COLO829 (cell line): Measurements from ENCODE around the gene UCN.
"Not testable (repeated sequence)": the region's sequence is repeated elsewhere in the genome, so short reads cannot be mapped to it uniquely, and the experiment has no call there.

ENCODE experiments used
- DNase-seq: peaks from one replicate; pipeline ENCODE4 v3.0.0; 2012; ENCODE audit warnings: low spot score

UCN gene

GRCh38 chr2:27282892-27283291, 25.4 kb downstream of the UCN start:
- DNase-seq, result no peak

- no peak for DNase-seq
Measured at GRCh38 chr2:27281855-27282559, 26.2 kb downstream of the UCN start, which contains the start of gene TRIM54. TRIM54 (plus strand) TSS chr2:27282429; CDS start chr2:27282732, 303 bp downstream.

- no peak for DNase-seq
Measured at GRCh38 chr2:27281442-27281841, 26.8 kb downstream of the UCN start.

DNA sequence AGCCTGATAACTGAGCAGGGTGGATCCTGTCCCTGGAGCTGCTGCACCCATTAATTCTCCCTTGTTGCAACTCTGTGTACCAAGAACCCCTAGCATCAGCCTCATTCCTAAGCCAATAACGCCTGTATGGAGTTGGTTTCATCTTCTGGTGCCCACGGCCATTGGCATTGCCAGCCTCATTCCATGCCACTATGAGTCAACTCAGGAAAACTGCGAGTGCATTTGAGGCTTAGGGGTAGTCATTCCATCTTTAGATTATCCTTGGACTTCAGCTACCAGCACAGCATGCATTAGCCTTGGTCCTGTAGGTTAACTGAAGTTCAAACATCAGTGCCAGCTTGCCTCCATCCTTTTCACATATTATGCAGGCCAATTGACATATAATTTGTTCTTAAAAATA, 27.4 kb downstream of the UCN start:
- no peak for DNase-seq

GRCh38 chr2:27278010-27278409, 30.2 kb downstream of the UCN start:
- no peak for DNase-seq

- DNase-seq, result no peak
Measured at GRCh38 chr2:27275211-27276150, 32.8 kb downstream of the UCN start, which contains the start of gene DNAJC5G. DNAJC5G (plus strand) TSS chr2:27275433; CDS start chr2:27276729, 1,296 bp downstream.

GRCh38 chr2:27272537-27273522, 35.4 kb downstream of the UCN start:
- not testable (repeated sequence) for DNase-seq

DNA sequence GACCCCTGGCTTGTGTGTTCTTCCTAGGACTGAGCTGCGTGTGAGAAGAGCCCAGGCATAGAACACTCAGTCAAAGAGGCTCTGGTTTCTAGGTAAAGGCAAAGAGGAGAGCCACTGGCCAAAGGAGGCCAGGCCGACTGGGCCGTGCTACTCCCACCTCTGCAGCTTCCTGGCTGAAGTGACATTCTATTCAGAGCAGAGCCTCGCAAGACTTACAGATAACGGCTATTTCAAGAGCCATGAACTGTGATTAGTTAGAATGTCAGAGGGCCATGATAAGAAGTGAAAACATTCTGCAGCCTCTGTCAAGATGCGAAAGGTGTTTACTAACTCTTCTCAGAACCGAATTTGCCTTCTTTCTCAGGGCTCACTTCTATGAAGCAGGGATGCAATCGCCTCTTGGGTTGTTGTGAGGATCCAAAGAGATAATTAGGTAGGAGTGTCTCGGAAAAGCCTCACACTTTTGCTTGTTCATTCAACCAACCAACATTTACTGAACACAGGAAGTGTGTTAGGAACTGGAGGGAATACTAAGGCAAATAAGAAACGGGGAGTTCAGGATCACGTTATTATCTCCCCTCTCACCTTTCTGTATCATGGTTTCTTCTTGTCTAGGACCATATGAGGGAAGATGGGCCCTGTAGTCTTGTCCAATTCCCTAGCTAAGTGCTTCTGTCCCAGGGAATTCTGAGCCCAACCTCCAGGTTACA, 36.5 kb downstream of the UCN start:
- DNase-seq, result no peak

DNA sequence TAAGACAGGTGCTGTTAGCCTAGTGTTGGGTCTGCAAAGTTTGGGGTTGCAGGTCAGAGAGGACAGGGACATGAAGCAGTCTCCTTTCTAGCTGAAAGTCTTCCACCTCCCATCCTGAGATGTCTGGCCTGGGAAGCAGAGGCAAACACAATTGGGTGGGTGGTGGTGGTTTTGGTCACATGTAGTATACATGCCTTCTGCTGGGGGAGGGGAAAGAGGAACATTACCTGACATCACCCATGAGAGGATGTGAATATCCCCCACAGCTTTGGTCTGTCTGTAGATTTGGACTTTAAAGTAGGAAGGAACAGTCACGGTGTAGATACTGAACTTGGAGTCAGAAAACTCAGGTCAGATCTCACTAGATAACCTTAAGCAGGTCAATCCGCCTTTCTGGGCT, 37.6 kb downstream of the UCN start:
- no peak for DNase-seq

GRCh38 chr2:27270131-27270530, 38.1 kb downstream of the UCN start:
- DNase-seq, result no peak

GRCh38 chr2:27268296-27268695, 39.9 kb downstream of the UCN start:
- DNase-seq, result not testable (repeated sequence)

GRCh38 chr2:27265536-27265870, 42.7 kb downstream of the UCN start:
- DNase-seq, result no peak

GRCh38 chr2:27264753-27265535, 43.3 kb downstream of the UCN start:
- no peak for DNase-seq

- DNase-seq, result no peak
Measured at GRCh38 chr2:27264253-27264752, 43.9 kb downstream of the UCN start.

- no peak for DNase-seq
Measured at GRCh38 chr2:27263287-27264252, 44.7 kb downstream of the UCN start.

- DNase-seq, result no peak
Measured at GRCh38 chr2:27262379-27263286, 45.6 kb downstream of the UCN start, which contains the start of gene SLC30A3. SLC30A3 (minus strand) TSS chr2:27263047; CDS start chr2:27262906, 141 bp downstream.

- DNase-seq, result no peak
Measured at GRCh38 chr2:27261926-27262298, 46.3 kb downstream of the UCN start.
